ENCODE measurements around the gene IL34.

Gene IL34

DNA sequence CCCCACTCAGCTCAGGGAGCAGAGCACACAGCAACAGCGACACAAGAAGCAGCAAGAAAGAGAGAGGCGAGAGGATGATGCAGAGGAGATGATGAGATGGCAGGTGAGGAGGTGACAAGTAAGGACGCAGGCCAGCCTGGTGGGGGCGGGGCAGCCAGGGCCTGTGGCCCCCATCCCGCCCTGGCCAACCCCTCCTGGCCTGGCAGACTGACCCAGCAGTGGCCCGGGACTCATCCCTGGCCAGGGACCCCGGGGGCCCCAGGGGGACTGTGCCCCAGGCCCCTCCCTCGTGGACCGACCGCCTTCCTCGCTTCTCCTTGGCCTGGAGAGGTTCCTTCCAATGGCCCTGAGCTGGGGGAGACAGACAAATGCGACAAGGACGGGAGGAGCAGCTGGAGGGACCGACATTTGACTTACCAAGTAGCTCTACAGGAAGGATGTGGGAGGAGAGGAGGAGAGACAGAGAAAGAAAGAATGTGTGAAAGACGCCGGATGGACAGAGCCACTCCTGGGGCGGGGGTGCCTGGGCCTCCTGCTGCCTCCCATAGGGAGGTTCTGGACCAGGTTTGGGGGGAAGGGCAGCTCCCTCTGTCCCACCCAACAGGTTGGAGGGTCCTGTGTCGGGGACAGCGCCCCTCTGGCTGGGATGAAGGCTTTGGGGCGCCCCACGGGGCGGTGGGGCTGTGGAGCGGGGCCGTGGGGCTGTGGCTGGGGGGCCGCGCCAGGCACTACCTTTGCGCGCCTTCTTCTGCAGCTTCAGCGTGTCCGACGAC is 32.7 kb downstream of the IL34 start:
- DNase-seq: no peak

DNA sequence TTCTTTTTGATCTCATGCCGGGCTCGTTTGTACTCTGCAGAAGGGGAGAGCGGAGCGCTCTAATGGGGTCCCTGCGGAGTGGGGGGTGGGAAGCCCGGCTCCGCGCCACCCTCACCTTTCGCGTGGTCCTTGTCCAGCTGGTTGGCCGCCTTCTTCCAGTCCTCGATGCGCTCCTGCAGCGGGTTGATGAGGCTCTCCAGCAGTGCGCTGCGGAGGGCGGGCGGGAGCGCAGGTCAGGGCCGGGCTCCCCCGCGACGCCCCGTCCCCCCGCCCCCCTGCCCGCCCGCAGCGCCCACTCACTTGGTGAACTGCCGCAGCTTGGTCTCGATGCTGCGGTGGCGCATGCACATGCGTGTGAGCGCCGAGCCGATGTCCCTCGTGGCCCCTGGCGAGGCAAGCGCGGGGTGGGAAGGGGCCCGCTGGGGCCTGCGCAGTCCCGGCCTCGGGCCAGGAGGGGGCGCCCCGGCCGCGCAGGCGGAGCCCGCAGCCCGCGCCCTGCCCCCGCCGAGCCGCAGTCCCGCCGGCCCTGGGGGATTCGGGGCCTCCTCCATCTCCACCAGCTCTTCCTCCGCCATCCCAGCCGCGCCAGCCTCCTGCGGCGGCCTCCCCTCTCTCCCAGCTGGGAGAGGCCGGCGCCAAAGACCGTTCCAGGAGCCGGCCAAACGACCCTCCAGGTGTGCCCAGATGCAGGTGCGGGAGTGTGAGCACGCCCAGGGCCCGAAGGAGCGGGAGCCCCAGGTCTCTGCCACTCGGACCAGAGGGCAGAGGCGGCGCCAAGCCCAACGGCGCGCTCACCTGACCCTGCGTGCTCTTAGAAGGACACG is 33.5 kb downstream of the IL34 start:
- DNase-seq: no peak

DNA sequence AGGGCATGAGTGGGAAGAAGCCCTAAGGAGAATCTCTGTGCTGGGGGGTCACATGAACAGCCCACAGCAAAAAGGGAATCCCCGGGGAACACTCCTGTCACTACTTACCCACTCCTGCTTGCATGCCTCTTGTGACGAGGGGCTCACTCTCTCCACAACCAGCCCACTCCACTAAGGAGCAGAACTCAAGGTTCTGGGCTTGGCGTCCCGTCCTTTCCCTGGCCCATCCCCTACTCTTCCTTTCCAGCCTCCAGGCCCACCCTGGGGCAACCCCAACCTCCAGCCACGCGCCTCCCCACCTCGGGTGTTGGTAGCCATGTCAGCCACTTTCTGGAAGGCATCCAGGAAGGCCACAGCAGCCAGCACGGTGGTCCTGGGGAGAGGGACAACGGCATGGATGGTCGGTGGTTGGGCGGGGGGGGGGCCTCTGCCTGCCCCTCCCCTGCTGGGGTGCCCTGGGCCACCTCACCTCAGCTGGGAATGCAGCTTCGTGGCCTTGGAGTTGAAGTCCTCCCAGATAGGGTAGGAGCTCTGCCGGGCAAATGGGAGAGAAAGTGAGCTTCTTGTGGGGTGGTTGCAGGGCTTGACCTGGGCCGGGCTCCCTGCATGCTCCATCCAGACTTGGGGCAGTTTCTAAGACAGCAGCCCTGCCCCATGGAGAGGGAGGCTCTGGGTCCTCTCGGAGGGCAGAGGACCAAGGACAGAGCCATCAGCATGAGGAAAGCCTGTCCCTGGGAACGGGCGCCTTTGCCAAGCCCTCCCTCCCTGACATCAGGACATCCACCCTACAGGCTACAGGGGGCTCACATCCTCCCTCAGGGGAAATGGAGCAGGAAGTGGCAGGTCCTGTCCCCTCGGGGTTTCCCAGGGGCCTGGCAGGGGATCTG is 34.4 kb downstream of the IL34 start:
- DNase-seq: no peak

DNA sequence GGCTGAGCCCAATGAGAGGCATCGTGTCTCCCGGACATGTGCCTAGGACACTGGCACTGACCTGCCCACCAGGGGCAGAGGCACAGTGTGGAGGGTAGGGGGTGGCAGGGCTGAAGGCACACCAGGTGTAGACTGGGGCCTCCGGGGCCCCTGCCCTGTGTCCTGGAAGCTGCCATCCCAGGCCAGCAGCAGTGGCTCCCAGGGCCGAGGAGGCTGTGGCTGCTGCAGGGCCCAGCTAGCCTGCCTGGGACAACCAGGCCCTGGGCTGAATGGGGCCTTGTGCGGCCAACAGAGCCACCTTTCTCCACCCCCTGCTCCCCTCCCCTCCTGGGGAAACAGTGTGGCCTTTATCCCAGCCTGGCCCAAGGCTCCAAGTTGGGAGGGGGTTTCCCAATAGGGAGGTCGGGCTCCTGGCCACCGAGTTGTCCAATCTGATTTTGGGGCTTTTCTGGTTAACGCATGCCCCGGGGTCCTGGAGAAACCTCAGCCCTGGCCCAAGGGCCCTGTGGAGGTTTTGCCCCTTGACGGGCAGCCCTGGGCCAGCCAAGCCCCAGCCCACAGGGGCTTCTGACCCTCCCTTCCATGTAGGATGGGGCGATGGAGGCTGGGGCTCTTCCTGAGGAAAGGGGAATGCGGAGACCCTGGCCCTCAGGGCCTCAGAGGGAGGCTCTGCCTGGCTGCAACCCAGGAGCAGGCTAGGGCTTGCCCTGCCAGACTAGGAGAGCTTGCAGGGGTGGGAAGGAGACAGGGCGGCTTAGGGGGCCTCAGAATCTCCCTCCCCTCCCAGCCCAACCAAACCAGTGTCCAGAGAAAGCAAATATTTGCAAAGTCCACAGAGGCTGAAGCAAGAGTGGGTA is 35.3 kb downstream of the IL34 start:
- no peak for DNase-seq

DNA sequence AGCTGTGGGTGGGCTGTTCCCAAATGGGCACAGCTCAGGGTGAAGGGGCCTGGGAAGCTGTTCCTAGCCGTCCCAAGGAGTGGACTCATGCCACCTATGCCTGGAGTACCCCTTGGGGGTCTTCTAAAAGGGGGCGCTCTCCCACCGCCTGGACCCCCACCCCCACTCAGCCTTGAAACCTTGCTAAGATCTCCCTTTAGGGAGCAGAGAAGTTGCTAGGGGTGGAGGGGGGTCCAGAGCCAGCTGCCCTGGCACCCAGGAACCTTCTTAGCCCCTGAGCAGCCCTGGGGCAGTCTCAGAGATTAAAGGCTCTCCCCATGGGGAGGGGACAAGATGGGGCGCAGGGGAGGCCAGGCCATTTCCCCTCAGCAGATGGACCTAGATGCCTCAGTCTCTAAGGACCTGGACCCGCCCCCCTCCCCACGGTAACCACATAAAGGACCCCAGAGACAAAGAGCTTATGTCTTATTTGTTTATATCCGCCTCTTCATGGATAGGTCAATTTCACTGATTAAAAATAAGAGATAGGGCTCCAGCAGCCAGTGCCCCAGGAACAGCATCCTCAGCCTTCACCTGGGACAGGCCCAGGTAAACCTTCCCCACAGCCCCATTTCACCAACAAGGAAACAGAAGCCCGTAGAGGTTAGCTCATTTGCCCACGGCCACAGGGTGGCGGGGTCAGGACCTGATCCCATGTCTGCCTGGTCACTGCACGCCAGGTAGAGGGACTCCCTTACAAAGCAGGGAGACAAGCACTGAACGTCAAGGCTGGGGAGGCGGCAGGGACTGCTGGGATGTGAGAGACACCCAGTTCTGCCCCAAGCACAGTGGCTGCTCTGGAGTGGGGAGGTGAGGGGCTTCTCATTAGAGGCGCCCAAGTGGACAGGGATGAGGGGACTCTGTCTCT is 36.1 kb downstream of the IL34 start:
- DNase-seq: no peak

DNA sequence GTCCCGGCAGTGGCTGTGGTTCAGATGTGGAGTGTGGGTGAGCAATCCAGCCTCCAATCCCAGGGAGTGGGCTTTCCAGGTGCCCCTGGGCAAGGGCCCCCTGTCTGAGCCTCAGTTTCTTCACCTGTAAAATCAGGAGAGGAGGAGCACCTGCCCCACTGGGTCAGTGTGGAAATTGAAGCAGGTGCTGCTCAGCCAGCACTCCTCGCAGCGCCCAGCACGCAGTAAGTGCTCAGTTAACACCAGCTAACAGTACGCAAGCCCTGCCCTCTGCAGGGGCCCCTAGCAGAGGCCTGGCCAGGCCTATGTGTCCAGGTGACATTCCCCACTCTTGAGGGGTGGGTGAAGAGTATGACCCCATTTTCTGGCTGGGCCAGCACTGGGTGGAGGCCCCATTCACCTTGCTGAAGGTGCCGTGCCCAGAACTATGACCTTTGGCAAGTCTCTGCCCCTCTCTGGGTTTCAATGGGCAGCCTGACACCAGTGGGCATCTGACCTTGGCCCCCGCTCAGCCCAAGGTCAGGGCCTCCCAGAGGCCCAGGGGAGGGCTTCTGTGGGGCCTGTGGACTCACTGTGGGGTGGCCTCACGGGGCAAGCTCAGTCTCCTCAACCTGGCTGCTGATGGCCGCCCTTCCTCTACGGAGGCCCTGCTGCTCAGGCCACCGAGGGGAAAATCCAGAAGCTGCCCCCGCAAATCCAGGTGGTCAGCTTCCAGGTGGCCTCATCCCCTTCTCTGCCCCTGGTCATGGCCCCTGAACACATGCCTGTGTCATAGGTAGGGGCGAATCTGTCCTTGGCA is 37.0 kb downstream of the IL34 start:
- no peak for DNase-seq

DNA sequence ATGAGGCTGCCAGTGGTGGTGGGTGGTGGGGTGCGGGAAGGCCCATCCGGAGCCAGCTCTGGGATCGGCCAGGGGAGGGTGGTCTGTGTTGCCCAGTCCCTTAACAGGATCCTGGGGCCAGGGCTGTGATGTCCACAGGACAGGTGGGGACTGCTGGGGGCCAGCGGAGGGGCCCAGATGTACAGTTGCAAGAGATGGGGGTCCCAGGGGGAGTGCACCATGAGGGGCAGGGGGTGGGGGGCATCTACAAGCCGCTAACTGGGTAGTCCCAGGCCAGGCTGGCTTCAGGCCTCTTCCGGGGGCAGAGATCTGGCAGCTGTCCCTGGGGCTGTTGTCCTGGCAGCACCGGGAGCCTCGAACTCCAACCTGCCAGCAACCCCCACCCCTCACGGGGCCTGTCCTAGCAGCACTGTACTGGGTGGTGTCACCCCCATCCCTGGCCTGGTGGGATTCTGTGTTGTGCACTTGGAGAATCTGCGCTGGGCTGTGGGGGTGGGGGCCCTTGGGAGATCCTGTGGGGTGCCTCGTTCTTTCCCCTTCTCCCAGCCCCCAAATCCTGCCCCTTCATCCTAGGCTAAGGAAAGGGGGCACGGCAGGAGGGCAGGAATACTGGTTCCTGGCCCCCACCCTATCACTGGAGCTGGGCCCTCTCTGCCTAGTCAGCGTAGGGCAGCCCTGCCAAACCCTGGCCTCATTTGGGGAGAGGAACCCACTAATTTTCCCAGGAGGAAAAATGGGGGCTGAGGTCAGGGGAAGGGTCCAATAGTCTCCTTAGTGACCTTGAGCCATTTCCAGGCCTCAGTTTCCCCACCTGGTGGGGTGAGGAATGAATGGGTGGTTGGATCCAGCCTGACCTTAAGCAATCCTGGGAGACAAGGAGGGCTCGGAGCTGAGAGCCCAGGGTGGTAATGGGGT is 38.0 kb downstream of the IL34 start:
- no peak for DNase-seq

DNA sequence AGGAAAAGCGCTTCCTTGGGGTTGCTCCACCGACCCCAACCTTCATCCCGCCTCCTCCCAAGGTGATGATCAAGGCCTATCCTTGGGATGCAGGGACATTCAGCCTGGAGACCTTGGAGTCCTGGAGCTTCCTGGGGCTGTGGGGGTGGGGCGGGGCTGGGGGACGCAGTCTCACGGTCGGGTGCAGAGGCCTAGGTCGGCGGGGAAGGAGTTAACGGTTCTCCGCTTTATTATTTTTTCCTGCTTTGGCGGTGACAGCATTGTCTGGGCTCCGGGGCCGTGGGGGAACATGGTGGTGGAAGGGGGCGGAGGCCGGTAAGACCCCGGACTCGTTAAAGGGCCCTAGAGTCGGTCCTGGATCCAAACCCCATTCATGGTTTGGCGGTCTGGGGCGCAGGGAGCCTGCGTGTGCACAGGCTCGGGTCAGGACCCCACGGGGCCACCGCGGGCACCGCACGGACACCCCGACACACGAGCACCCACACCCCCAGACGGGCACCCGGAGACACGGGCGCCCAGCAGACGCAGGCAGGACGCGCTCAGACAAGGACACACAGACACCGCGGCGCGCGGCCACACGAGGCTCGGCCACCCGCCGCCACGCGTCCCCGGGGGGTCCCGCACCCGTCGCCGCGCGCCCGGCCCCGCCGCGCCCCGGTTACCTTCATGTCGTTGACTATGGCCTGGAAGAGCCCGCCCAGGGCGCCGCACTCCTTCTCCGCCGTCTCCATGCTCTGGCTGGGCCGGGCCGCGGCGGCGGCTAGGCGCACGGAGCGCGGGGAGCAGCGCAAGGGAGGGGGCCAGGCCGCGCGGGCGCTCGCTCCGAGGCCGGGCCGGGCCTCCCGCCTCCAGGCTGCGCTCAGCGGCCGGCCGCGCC is 38.9 kb downstream of the IL34 start:
- no peak for DNase-seq

DNA sequence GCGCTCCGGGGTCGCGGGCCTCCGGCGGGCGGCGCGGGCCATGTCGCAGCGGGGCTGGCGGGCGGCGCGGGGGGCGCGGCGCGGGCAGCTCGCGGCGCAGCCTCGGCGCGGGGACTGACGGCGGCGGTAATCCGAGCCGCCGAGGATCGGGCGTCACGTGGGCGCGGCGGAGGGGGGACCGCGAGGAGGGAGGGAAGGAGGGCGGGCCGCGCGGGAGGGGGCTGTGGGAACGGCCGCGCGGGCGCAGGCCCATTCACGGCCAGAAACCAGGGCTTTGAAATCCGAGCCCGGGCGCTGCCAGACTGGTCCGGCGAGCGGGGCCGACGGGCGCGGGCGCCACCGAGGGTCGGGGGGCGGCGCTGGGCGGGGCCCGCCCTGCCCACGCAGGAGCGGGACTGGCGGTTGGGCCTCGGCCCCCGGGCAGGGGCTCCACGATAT is 39.6 kb downstream of the IL34 start, which contains the start of gene MTSS2:
TSS of gene MTSS2 (minus strand) at position 116 of the 438 bp plus-strand sequence. CDS start 262 bp downstream, outside the sequence.
- DNase-seq: no peak

DNA sequence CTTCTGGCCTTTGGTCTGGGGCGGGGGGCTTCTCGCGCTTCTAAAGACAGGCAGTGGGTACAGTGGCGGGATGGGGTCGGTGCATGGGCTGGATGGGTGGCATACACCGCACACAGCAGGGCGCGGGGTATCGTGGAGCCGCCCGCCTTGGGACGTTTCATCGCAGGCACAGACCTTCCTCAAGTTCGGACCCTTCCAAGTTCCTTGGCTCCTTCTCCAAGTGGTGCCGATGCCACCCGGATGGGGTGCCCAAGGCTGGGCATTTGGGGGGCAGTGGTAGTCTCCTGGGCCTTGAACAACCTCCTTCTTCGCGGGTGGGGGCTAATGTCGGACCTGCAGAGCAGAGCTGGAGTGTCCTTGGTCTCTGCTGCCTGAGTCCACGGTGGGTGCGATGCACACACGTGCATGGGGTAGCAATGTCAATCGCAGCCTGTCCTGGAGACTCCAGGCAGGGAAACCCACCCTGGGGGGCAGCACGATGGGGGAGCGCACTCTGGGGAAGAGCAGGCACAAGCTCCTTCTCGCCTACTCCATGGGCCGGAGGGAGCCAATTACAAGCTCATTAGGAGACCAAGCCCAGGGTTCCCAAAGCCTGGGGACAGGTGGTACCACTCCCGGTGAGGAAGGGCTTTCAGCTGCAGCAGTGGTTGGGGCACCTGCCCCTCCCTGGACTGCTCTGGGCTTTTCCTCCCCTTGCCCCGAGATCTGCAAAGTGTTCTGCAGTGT is 40.2 kb downstream of the IL34 start:
- DNase-seq: no peak

DNA sequence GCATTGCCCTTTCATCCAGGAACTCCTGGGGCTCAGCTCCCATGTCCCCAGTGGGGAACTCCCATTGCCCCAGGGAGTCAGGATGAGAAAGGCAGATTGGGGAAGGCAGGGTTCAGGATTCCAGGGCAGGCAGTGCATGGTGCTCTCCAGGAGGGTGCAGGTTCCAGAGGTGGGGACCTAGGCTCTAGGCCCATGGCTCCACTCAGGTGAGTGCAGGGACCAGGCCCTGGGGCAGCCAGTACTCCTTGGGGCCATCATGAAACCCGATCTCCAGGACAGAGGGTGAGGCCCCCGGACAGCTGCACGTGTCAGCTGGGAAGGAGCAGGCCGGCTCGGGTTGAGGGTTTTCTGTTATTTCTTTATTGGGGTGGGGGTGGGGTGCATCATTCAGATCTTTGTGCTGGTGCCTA is 40.7 kb downstream of the IL34 start:
- no peak for DNase-seq

DNA sequence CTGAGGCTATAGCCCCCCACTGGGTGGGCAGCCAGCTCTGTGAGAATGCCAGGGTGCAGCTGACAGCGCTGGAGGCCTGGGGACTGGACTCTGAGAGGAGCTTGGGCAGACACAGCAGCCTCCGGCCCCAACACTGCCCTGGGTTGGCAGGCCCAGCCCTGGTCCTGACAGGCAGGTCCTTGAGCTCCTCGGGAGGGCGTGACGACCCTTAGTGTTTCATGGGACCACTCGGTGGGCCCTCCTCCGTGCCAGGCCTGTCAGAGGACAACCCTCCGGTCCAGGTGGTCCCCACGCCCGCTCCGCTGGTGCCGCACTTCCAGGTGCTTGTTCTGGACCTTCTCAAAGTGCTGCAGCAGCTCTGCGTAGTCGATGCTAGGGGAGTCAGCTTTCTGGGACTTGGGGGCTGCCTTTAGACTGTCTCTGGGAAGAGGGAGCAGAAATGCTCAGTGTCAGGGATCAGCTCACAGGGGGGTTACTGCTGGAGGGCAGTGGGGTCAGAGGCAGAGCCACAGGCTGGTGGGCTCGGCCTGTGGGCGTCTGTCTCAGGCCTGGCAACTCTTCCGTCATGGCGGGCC is 41.4 kb downstream of the IL34 start:
- DNase-seq: no peak

DNA sequence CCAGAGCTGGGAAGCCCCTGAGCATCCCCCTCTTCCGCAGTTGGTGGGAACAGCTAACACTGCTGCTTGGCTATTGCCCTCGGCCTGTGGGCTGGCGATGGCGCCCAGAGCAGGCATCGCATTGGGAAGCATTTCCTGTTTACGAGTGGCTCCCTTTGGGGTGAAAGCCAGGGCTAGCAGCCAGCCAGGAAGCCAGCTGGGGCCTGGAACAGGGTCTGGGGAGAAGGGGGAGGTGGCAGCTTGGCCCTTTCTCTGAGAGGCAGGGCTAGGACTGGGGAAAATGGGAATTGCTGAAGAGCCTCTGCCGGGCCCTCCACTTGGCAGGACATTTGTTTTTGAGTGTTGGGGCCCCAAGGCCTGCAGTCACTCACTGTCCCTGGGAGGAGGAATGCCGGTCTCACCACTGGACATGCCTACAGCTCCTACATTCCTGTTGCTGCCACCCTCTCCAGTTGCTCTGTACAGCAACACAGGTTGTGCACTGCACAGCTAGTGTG is 41.9 kb downstream of the IL34 start:
- no peak for DNase-seq

DNA sequence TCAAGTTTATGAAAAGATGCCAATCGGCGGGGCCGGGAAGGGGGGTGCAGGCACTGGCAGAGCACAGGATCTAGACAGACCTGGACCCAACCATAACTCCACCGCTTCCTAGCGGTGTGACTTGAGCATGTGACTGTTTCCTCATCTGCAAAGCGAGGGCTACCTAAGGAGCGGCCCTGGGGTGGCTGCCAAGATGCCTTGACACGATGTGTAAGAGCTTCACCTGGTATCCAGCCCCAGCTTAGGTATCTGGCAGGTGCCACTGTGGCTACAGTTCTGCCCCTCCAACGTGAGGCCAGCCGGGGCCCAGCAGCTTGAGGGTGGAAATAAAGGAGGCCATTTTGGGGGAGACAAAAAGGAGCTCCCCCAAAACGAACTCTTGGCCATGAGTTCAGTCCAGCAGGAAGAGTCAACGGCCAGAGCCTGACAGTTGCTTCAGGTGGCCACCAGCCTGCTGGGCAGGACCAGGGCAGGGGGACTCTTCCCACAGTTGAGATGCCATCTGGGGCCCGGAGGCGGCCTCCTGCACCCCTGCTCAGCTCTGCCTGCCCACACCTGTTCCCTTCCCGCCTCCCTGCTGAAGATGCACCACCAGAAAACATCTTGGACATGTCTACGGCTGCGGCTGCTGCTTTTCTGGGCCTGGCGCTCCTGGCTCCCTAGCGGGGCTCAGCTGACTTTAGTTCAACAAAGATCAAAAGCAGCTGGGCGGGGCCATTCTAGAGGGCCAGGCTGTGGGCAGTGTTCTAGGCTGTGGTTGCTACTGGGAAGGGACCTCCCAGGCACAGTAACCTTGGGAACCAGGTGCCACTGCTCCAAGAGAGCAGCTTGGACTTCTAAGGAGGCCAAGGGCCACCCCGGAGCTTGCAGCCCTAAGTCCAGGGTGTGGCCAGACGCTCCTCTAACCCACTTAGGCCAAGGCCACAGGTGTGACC is 42.9 kb downstream of the IL34 start:
- no peak for DNase-seq

Measured in activated effector memory CD4-positive, alpha-beta T cell treated with Interleukin-2 at 50 U/mL for 16 hours (primary cell).